Measurements from ENCODE around the gene DNAJA3.

The DNAJA3 gene

DNA sequence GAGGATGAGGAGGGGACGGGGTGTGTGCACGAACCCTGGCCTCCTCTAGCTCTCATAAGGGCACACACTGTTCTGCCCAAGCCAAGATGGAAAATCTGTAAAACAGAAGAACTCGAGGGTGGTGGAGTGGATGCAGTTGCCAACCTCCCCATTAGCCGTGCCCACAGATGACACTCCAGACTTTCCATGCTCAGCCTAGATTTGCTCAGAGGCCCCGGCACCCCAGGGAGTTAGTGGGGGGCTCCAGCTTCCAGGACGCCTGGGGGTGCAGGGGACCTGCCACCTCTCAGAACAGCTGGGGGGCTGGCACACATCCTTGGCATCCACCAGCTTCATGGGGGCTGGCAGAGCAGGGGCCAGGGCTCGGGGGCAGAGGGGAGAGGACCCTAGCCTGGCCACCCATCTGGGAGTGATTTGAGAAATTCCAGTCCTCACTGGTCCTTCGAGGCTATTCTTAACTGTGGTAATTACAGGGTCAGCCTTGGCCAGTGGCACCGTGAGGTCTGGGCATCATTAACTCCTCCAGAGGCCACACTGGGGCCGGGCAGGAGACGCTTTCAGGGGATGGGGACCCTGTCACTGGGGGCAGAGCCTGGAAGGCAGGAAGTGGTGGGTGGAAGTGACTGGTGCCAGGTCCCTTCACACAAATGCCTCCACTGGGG, 39.7 kb upstream of the DNAJA3 start:
- Histone ChIP-seq H3K27me3 (no peaks in the 10 kb centered on the region), H3K36me3 (peaks cover 100% of the 10 kb centered on the region), H3K4me1 (ENCODE audit: control insufficient read depth in 1 of 2, insufficient read depth in 1 of 2, low read depth in 1 of 2, low read length in 1 of 2) (no peaks in the 10 kb centered on the region), H3K27ac (no peak overlapping the region), H3K9me3 (no peaks in the 10 kb centered on the region), H3K4me3 (ENCODE audit: low read depth in 1 of 2, low read length in 1 of 2) (no peak overlapping the region)
- TF ChIP-seq, protein P1, sequence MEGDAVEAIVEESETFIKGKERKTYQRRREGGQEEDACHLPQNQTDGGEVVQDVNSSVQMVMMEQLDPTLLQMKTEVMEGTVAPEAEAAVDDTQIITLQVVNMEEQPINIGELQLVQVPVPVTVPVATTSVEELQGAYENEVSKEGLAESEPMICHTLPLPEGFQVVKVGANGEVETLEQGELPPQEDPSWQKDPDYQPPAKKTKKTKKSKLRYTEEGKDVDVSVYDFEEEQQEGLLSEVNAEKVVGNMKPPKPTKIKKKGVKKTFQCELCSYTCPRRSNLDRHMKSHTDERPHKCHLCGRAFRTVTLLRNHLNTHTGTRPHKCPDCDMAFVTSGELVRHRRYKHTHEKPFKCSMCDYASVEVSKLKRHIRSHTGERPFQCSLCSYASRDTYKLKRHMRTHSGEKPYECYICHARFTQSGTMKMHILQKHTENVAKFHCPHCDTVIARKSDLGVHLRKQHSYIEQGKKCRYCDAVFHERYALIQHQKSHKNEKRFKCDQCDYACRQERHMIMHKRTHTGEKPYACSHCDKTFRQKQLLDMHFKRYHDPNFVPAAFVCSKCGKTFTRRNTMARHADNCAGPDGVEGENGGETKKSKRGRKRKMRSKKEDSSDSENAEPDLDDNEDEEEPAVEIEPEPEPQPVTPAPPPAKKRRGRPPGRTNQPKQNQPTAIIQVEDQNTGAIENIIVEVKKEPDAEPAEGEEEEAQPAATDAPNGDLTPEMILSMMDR (IDR thresholded peaks at IDR 0.05) = no peak

DNA sequence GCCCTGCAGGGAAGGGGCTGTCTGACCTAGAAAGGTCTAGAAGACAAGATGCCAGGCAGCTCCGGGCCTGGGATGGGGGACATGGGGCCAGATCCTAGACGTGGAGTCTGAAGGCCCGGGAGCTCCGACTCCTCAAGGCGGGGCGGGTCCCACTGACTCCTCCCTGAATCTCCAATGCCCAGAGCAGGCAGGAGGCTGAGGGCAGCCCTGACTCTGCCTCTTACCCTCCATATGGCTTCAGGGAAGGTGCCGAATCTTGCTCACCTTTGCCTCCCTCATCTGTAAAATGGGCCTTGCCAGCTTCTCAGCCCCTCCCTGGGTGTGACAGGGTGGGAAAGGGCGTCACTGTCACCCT, 39.2 kb upstream of the DNAJA3 start:
- TF ChIP-seq, protein P1 (IDR thresholded peaks at IDR 0.05) = no peak
- peaks cover 100% of the 10 kb centered on the region for H3K36me3 ChIP-seq
- H3K4me3 ChIP-seq (ENCODE audit: low read depth in 1 of 2, low read length in 1 of 2) = no peak overlapping the region
- H3K27me3 ChIP-seq = no peaks in the 10 kb centered on the region
- H3K27ac ChIP-seq = no peak overlapping the region
- no peaks in the 10 kb centered on the region for H3K4me1 ChIP-seq (ENCODE audit: control insufficient read depth in 1 of 2, insufficient read depth in 1 of 2, low read depth in 1 of 2, low read length in 1 of 2)
- H3K9me3 ChIP-seq = no peaks in the 10 kb centered on the region

DNA sequence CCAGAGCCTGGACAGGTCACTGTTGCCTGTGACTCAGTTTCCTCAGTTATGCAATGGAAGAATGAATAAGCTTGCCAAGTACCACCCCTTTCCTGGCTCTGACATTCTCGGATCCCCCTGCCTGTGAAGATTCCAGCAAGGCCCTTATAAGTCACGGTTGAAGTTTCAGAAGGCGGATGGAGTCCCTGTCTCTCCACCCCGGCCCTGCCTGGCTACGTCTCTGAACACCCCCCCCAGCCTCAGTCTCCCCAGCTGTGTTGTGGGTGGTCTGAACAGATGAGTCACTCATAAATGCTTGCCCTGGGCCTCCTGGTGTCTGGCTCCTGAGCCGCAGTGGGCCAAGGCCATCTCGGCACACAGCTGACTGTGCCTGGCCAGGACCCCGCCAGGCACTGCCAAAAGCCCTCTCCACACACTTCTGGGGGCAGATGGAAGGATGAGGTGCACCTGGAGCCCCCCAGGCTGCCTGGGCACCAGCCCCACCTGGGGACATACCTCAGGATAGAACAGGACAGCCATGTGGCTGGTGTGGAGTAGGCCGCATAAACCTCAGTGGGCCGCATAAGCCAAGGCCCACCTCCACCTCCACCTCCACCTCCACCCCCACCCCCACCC, 38.6 kb upstream of the DNAJA3 start:
- no peaks in the 10 kb centered on the region for H3K27me3 ChIP-seq
- peaks cover 100% of the 10 kb centered on the region for H3K36me3 ChIP-seq
- no peaks in the 10 kb centered on the region for H3K9me3 ChIP-seq
- H3K4me3 ChIP-seq (ENCODE audit: low read depth in 1 of 2, low read length in 1 of 2) = no peak overlapping the region
- TF ChIP-seq, protein P1 (IDR thresholded peaks at IDR 0.05) = no peak
- H3K4me1 ChIP-seq (ENCODE audit: control insufficient read depth in 1 of 2, insufficient read depth in 1 of 2, low read depth in 1 of 2, low read length in 1 of 2) = no peaks in the 10 kb centered on the region
- H3K27ac ChIP-seq = no peak overlapping the region

DNA sequence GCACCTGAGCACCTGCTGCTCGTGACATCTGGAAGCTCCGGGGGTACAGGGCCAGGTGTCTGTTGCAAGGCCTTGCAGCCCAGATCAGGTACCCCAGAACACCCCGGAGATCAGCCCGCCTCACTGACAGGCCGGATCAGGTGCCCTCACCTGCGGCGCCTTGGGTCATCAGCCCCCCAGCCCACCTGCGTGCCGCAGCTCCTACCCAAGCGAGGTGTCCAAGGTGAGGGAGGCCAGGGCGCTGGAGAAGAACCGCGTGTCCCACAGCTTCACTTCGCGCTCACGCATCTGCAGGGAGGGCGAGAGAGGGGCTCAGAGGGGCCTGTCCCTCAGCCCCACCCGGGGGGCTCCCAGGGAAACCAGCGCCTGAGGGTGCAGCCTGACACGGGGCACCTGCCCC, 37.9 kb upstream of the DNAJA3 start:
- TF ChIP-seq, protein P1 (IDR thresholded peaks at IDR 0.05) = no peak
- no peaks in the 10 kb centered on the region for H3K27me3 ChIP-seq
- peaks cover 100% of the 10 kb centered on the region for H3K36me3 ChIP-seq
- no peaks in the 10 kb centered on the region for H3K9me3 ChIP-seq
- H3K27ac ChIP-seq = no peak overlapping the region
- no peaks in the 10 kb centered on the region for H3K4me1 ChIP-seq (ENCODE audit: control insufficient read depth in 1 of 2, insufficient read depth in 1 of 2, low read depth in 1 of 2, low read length in 1 of 2)
- no peak overlapping the region for H3K4me3 ChIP-seq (ENCODE audit: low read depth in 1 of 2, low read length in 1 of 2)

DNA sequence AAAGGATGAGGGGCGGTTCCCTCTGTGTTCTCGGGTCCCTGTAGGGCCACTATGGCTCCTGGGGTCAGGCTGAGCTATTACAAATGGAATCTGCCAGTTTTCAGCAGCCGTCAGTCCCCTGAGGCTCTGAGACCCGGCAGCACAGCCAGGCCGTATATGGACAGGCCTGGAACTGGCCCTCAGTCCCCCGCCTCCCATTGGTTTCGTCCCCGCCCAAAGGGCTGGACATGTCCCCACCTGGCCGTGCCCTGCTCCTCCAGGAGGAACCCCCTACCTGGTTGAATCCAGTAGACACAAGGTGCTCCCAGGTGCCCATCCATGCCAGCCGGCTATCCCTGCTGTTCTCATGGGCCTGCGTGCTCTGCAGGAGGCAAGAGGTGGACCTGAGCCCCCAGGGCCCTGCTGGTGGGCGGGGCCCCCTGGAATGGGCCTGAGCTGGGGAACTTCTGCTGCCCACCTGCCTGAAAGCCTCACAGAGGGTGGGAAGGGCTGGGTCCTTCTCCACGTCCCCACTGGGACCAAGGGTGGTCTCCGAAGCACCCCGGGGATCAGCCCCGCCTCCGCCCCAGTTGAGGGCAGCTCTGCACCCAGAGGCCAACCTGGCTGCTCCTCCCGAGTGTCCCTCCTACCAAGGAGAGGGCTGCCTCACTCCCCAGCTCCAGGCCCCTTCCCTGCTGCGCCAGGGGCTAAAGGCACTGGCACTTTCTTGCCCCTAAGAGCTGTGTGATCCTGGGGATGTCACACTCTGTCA, 37.2 kb upstream of the DNAJA3 start:
- TF ChIP-seq, protein P1 (IDR thresholded peaks at IDR 0.05) = no peak
- Histone ChIP-seq H3K9me3 (no peaks in the 10 kb centered on the region), H3K4me1 (ENCODE audit: control insufficient read depth in 1 of 2, insufficient read depth in 1 of 2, low read depth in 1 of 2, low read length in 1 of 2) (no peaks in the 10 kb centered on the region), H3K27ac (no peak overlapping the region), H3K27me3 (no peaks in the 10 kb centered on the region), H3K36me3 (peaks cover 100% of the 10 kb centered on the region), H3K4me3 (ENCODE audit: low read depth in 1 of 2, low read length in 1 of 2) (no peak overlapping the region)
